Measurements from ENCODE around the gene NR3C1. TPM values are rescaled to one million over a fixed set of nuclear protein-coding genes. Genes with fewer than 3 reads are reported as not detected.

The NR3C1 gene
- total RNA-seq, 6 experiments from 2014 or later, result 27.3 to 60.1 (median 47.2) TPM

DNA sequence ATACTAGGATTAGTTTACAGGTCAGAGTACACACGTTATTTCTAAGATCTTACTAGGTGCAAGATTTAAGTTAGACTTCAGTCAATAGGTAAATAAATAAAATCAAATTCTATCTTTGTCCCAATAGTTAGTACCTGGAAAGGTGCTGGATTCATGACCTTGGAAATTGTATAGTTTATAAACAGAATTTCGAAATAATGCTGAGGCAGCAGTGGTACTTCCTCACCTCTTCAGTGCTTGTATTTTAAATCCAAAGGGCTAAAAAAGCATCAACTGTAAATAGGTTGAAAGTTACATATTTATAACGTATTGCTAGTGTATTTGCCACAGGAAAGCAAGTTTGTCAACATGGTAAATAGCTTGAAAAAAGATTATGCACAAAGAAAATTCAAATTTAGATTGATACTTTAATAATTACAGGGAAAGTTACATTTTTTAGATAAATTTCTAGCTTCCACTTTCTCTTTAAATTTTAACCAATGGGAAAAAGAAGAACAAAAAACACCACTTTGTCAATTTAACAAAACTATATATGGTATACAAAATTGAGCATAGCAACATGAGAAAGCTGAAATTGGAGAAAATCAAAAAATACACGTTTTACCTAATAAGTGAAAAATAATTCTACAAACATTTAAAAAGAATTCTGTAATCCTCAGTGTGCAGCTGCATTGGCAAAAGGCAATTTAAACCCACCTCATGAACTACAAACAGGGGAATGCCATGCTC lies 46.5 kb downstream of the NR3C1 start:
- H3K27ac ChIP-seq, result peak overlapping the region in 1 of 3 donors; percentile 10
- ATAC-seq (peak in 3 of 4 donors; percentile 15 to 31 (median 25)), DNase-seq (no peak)
- no peak overlapping the region for H3K4me3 ChIP-seq
- no peaks in the 10 kb centered on the region for H3K27me3 ChIP-seq
- H3K4me1 ChIP-seq, result peaks cover 0 to 71% (median 15%) of the 10 kb centered on the region in 4 donors
- H3K36me3 ChIP-seq, result no peaks in the 10 kb centered on the region
- no peak for TF ChIP-seq POLR2A (IDR thresholded peaks at IDR 0.05)
- TF ChIP-seq, protein P1, sequence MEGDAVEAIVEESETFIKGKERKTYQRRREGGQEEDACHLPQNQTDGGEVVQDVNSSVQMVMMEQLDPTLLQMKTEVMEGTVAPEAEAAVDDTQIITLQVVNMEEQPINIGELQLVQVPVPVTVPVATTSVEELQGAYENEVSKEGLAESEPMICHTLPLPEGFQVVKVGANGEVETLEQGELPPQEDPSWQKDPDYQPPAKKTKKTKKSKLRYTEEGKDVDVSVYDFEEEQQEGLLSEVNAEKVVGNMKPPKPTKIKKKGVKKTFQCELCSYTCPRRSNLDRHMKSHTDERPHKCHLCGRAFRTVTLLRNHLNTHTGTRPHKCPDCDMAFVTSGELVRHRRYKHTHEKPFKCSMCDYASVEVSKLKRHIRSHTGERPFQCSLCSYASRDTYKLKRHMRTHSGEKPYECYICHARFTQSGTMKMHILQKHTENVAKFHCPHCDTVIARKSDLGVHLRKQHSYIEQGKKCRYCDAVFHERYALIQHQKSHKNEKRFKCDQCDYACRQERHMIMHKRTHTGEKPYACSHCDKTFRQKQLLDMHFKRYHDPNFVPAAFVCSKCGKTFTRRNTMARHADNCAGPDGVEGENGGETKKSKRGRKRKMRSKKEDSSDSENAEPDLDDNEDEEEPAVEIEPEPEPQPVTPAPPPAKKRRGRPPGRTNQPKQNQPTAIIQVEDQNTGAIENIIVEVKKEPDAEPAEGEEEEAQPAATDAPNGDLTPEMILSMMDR (IDR thresholded peaks at IDR 0.05), result no peak
- no peaks in the 10 kb centered on the region for H3K9me3 ChIP-seq
- intact Hi-C loops (cut with DNase I), result no loop called here
- 12% methylated on average over 4 of the region's 4 CpGs for WGBS (ENCODE audit: insufficient coverage, low coverage, low lambda C conversion rate, missing lambda C conversion rate)

DNA sequence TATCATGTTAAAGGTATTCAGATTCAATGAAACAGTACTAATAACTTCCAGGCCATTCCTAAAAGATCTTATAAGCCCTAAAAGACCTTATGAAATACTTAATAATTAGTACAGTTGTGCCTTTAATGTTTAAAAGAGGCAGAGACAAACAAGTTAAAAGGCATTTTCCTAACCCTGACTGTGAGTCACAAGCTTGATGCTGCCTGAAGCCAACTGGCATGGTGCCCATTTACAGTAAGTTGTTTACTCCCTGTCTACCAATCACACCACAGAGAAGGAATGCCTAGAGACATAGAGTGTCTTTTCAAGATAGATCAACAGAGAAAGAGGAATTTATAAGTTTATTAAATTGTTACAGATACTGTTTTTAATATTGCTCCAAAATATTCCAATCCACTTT lies 47.8 kb downstream of the NR3C1 start:
- TF ChIP-seq, protein P1 (IDR thresholded peaks at IDR 0.05), result no peak
- no peak for TF ChIP-seq POLR2A (IDR thresholded peaks at IDR 0.05)
- peaks cover 0 to 67% (median 16%) of the 10 kb centered on the region in 4 donors for H3K4me1 ChIP-seq
- no peaks in the 10 kb centered on the region for H3K27me3 ChIP-seq
- H3K9me3 ChIP-seq, result no peaks in the 10 kb centered on the region
- no peaks in the 10 kb centered on the region for H3K36me3 ChIP-seq
- no peak overlapping the region for H3K4me3 ChIP-seq
- intact Hi-C loops (cut with DNase I), result no loop called here
- H3K27ac ChIP-seq, result peak overlapping the region; percentile 37 to 53 (median 44)
- DNase-seq, result peak; percentile 44 to 57 (median 50)
- ATAC-seq, result peak; percentile 62 to 77 (median 71)

DNA sequence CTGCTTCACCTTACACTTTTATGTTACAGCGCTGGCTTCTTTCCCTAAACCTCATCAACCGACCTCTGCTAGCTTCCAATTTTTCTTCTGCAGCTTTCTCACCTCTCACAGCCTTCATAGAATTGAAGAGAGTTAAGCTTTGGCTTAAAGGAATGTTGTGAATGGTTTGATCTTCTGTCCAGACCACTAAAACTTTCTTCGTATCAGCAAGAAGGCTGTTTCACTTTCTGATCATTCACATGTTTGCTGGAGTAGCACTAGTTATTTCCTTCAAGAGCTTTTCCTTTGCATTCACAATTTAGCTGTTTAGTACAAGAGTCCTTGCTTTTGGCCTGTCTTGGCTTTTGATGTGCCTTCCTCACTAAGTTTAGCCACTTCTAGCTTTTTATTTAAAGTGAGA lies 49.5 kb downstream of the NR3C1 start:
- no peak for DNase-seq
- H3K36me3 ChIP-seq, result no peaks in the 10 kb centered on the region
- H3K4me3 ChIP-seq, result no peak overlapping the region
- peak overlapping the region in 2 of 3 donors; percentile 26 to 36 for H3K27ac ChIP-seq
- no peak for ATAC-seq
- no peak for TF ChIP-seq POLR2A (IDR thresholded peaks at IDR 0.05)
- TF ChIP-seq, protein P1 (IDR thresholded peaks at IDR 0.05), result no peak
- intact Hi-C loops (cut with DNase I), result no loop called here
- 21% methylated on average over 3 of the region's 3 CpGs for WGBS (ENCODE audit: insufficient coverage, low coverage, low lambda C conversion rate, missing lambda C conversion rate)
- no peaks in the 10 kb centered on the region for H3K9me3 ChIP-seq
- H3K4me1 ChIP-seq, result peaks cover 0 to 74% (median 25%) of the 10 kb centered on the region in 4 donors
- H3K27me3 ChIP-seq, result no peaks in the 10 kb centered on the region

DNA sequence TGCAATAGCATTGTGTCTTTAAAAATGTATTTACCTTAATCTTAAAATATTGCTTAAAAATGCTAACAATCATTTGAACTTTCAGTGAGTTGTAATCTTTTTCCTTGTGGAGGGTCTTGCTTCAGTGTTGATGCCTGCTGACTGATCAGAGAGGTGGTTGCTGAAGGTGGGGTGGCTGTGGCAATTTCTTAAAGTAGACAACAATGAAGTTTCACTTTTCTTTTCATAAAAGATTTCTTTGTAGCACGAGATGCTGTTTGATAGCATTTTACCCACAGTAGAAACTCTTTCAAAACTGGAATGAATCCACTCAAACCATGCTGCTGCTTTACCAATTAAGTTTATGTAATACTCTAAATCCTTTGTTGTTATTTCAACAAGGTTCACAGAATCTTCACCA lies 50.8 kb downstream of the NR3C1 start:
- no peaks in the 10 kb centered on the region for H3K9me3 ChIP-seq
- H3K4me3 ChIP-seq, result no peak overlapping the region
- intact Hi-C loops (cut with DNase I), result no loop called here
- 0% methylated on average over 1 of the region's 1 CpG for WGBS (ENCODE audit: insufficient coverage, low coverage, low lambda C conversion rate, missing lambda C conversion rate)
- H3K4me1 ChIP-seq, result peaks cover 0 to 78% (median 31%) of the 10 kb centered on the region in 4 donors
- no peaks in the 10 kb centered on the region for H3K36me3 ChIP-seq
- no peaks in the 10 kb centered on the region for H3K27me3 ChIP-seq
- no peak overlapping the region for H3K27ac ChIP-seq
- DNase-seq (no peak), ATAC-seq (no peak)
- no peak for TF ChIP-seq POLR2A (IDR thresholded peaks at IDR 0.05)
- TF ChIP-seq, protein P1 (IDR thresholded peaks at IDR 0.05), result no peak

All from right lobe of liver (tissue), 6 donors.